WTC11 (cell line): ENCODE results near the gene C2CD5.

Experiments
- AFF4 ChIP-seq: sonication (generic); formaldehyde crosslinking; IDR thresholded peaks from 2 replicates; pipeline ENCODE4 v1.8.1; 2023; ENCODE audit warnings: mild to moderate bottlenecking, missing genetic modification reagents, borderline replicate concordance
- ATF1 ChIP-seq: sonication (generic); formaldehyde crosslinking; IDR thresholded peaks from 2 replicates; pipeline ENCODE4 v1.8.1; 2023; ENCODE audit warnings: mild to moderate bottlenecking, moderate library complexity, missing genetic modification reagents
- ATF2 ChIP-seq: sonication (generic); formaldehyde crosslinking; IDR thresholded peaks from 2 replicates; pipeline ENCODE4 v1.8.1; 2022; ENCODE audit warnings: low read depth, missing genetic modification reagents, borderline replicate concordance
- CTCF ChIP-seq: fragments of 200-600 bp; IDR thresholded peaks from 2 replicates; pipeline ENCODE4 v1.8.0; 2022; ENCODE audit warnings: antibody characterized with exemption
- ELF4 ChIP-seq: sonication (generic); formaldehyde crosslinking; IDR thresholded peaks from 2 replicates; pipeline ENCODE4 v1.8.1; 2022; ENCODE audit warnings: low read depth, mild to moderate bottlenecking, moderate library complexity, missing genetic modification reagents
- ETV6 ChIP-seq: sonication (generic); formaldehyde crosslinking; IDR thresholded peaks from 2 replicates; pipeline ENCODE4 v1.8.1; 2022; ENCODE audit warnings: mild to moderate bottlenecking, missing genetic modification reagents
- MAX ChIP-seq: sonication (generic); formaldehyde crosslinking; IDR thresholded peaks from 2 replicates; pipeline ENCODE4 v1.8.0; 2022; ENCODE audit warnings: mild to moderate bottlenecking, missing genetic modification reagents
- NR1H2 ChIP-seq: sonication (generic); formaldehyde crosslinking; IDR thresholded peaks from 2 replicates; pipeline ENCODE4 v1.9.0; 2021; ENCODE audit warnings: mild to moderate bottlenecking, moderate library complexity, missing genetic modification reagents
- NR3C1 ChIP-seq: sonication (generic); formaldehyde crosslinking; conservative IDR thresholded peaks from 2 replicates; pipeline ENCODE4 v1.8.1; 2023; ENCODE audit warnings: low read depth, mild to moderate bottlenecking, missing genetic modification reagents
- SMAD4 ChIP-seq: sonication (generic); formaldehyde crosslinking; IDR thresholded peaks from 2 replicates; pipeline ENCODE4 v1.8.0; 2022; ENCODE audit warnings: mild to moderate bottlenecking, missing genetic modification reagents
- TEAD1 ChIP-seq: sonication (generic); formaldehyde crosslinking; IDR thresholded peaks from 2 replicates; pipeline ENCODE4 v1.8.0; 2022; ENCODE audit warnings: mild to moderate bottlenecking, missing genetic modification reagents
- ZNF138 ChIP-seq: sonication (generic); formaldehyde crosslinking; conservative IDR thresholded peaks from 2 replicates; pipeline ENCODE4 v1.8.1; 2022; ENCODE audit warnings: mild to moderate bottlenecking, moderate library complexity, missing genetic modification reagents
- ZNF423 ChIP-seq: fragments of 250-450 bp; sonication (Bioruptor Pico); IDR thresholded peaks from 2 replicates; pipeline ENCODE4 v2.1.2; 2022; ENCODE audit warnings: mild to moderate bottlenecking, moderate library complexity

GRCh38 chr12:22538311-22538710, 6.0 kb downstream of the C2CD5 start:
- TF ChIP-seq ZNF138 = no peak
- no peak for TF ChIP-seq CTCF
- TF ChIP-seq ETV6 = no peak
- no peak for TF ChIP-seq MAX (CRISPR knock-in tag)
- no peak for TF ChIP-seq NR1H2 (CRISPR knock-in tag)
- TF ChIP-seq ATF1 (CRISPR knock-in tag) = no peak
- TF ChIP-seq NR3C1 = no peak
- TF ChIP-seq ATF2 (CRISPR knock-in tag) = no peak
- no peak for TF ChIP-seq SMAD4 (CRISPR knock-in tag)
- no peak for TF ChIP-seq TEAD1
- no peak for TF ChIP-seq ZNF423
- TF ChIP-seq AFF4 (CRISPR knock-in tag) = no peak
- TF ChIP-seq ELF4 = no peak
